T-helper 2 cell treated with Interferon-gamma antibody and Interleukin-4, amounts not matched to agents 5 μg/mL and 100 μg/mL, for 36 hours (primary cell): ENCODE measurements around the gene KCNN2.

Experiments used
- DNase-seq: peaks from one replicate; pipeline ENCODE4 v3.0.0; 2021; ENCODE audit warnings: low spot score
- H3K27ac Mint-ChIP-seq: one replicate; pipeline ENCODE4 v1.8.0; 2021; ENCODE audit warnings: mild to moderate bottlenecking, mixed read lengths
- H3K27me3 Mint-ChIP-seq: one replicate; pipeline ENCODE4 v1.8.0; 2021; ENCODE audit warnings: low read depth, mixed read lengths
- H3K36me3 Mint-ChIP-seq: one replicate; pipeline ENCODE4 v1.8.0; 2021; ENCODE audit warnings: low read depth, mixed read lengths
- H3K4me1 Mint-ChIP-seq: one replicate; pipeline ENCODE4 v1.8.0; 2021; ENCODE audit warnings: low read depth, mixed read lengths
- H3K4me3 Mint-ChIP-seq: one replicate; pipeline ENCODE4 v1.8.0; 2022; ENCODE audit warnings: mild to moderate bottlenecking, moderate library complexity, mixed read lengths
- H3K9me3 Mint-ChIP-seq: one replicate; pipeline ENCODE4 v1.8.0; 2021; ENCODE audit warnings: mixed read lengths

KCNN2 gene

DNA sequence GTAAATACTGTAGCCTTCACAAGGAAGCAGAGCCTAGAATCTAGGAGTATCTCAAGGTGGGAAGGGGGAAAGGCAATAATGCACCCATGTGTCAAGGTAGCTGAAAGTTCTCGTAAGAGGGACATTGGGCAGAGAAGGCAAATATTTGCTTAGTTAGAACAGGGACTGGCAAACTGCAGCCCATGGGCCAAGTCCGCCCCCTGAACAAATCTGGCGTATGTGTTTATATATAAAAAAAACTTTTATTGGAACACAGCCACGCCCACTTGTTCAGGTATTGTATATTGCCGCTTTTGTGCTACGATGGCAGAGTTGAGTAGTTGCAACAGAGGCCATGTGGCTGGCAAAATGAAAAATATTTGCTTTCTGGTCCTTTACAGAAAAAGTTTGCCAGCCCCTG, 16.1 kb downstream of the KCNN2 start:
- Mint-ChIP-seq H3K4me3 (no peak overlapping the region), H3K9me3 (no peaks in the 10 kb centered on the region), H3K36me3 (no peaks in the 10 kb centered on the region), H3K27ac (no peak overlapping the region), H3K4me1 (no peaks in the 10 kb centered on the region), H3K27me3 (no peaks in the 10 kb centered on the region)
- no peak for DNase-seq

DNA sequence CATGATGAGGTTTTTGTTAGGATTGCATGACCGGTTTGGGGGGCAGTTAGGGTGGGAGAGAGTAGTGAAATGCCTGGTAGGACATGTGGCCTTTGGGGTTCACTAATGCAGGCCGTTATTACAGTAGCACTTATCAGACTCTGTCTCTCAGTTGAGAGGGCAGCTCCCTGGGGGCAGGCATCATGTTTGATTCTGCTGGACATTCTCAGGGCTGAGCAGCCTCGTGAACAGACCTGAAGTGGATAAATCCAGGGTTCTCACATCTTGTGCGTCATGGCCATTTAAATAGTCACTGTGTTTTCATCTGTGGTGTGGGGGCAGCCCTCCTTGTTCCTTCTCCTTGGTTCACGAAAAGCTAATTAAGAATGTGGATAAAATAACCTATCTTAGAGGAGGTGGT, 18.9 kb downstream of the KCNN2 start:
- H3K27ac Mint-ChIP-seq: no peak overlapping the region
- no peaks in the 10 kb centered on the region for H3K4me1 Mint-ChIP-seq
- H3K4me3 Mint-ChIP-seq: no peak overlapping the region
- no peaks in the 10 kb centered on the region for H3K9me3 Mint-ChIP-seq
- no peak for DNase-seq
- no peaks in the 10 kb centered on the region for H3K27me3 Mint-ChIP-seq
- H3K36me3 Mint-ChIP-seq: no peaks in the 10 kb centered on the region

DNA sequence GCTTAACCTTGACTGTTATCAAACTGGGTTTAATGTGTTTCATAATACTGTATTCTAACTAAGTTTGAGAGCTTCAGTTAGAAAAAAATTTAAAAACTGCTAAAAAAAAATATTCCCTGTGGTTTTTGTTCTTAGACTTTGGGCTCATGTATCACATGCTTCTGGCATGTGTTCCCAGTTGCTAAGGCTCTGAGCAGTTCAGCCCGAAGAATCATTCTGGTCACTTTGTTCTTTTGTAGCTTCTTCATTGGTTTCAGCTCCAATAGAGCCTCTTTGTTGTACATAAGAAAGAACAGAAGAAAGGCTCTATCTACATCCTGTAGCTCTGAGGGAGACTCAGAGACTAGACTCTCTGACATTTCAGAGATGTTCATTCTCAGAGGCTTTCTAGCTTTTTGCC, 25.6 kb downstream of the KCNN2 start:
- no peak for DNase-seq
- Mint-ChIP-seq H3K9me3 (no peaks in the 10 kb centered on the region), H3K4me3 (no peak overlapping the region)

DNA sequence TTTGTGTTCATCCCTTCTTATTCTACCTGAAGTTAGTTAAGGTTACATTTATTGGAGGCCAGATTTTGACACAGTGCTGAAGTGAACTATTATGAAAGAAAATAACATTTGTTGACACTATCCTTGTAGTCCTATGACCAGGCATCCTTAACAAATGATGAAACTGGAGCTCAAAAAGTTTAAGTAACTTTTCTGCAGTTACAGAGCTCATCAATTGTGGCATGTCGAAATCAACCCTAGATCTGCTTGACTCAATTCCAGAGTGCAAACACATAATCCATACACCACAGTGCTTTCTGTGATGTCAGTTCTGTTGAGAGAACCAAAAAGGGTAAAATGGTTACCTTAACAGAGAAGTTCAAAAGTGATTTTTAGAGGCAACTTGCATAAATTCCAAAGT, 28.6 kb downstream of the KCNN2 start:
- Mint-ChIP-seq H3K27me3 (no peaks in the 10 kb centered on the region), H3K9me3 (no peaks in the 10 kb centered on the region), H3K4me3 (no peak overlapping the region), H3K4me1 (no peaks in the 10 kb centered on the region), H3K27ac (no peak overlapping the region), H3K36me3 (no peaks in the 10 kb centered on the region)
- DNase-seq: no peak

More for the DNA sequence above, 25.6 kb downstream of the KCNN2 start:
- no peaks in the 10 kb centered on the region for H3K36me3 Mint-ChIP-seq
- H3K4me1 Mint-ChIP-seq: no peaks in the 10 kb centered on the region
- H3K27me3 Mint-ChIP-seq: no peaks in the 10 kb centered on the region
- H3K27ac Mint-ChIP-seq: no peak overlapping the region

DNA sequence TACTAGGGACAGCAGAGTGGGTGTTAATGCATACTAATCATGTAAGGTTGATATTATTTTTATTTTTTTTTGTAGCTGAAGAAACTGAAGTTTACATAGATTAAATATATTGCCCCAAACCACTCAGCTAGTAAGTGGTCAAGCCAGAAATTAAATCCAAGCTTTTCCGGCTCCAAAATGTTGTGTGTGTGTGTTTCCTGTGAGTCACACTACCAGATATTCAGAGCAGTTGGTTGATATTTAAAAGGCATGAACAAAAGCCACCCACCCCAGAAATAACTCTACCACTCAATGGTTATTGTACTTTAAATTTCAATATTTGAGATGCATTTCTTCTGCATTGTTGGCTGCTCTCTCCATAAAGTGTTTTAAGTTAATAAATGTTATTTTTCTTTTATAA, 29.5 kb downstream of the KCNN2 start:
- Mint-ChIP-seq H3K27ac (no peak overlapping the region), H3K36me3 (no peaks in the 10 kb centered on the region), H3K4me1 (no peaks in the 10 kb centered on the region), H3K9me3 (no peaks in the 10 kb centered on the region), H3K27me3 (no peaks in the 10 kb centered on the region), H3K4me3 (no peak overlapping the region)
- DNase-seq: no peak

DNA sequence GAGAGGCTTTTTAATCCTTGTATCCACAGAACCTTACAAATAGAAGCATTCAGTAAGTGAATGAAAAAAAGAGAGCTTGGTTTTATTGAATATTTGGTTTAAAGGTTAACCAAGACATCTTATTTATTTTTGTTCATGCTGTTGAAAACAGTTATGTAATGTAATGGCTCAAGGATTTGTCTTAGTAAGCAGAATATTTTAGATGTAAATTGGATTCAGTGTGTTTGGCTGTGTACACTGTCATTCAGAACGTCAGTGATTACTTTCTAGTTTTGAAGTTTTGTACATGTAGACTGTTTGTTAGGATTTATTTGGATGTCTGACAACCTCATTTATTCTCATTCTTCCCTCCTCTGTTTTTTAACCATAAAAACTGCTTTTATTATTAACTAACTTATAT, 31.3 kb downstream of the KCNN2 start:
- H3K4me3 Mint-ChIP-seq: no peak overlapping the region
- no peak overlapping the region for H3K27ac Mint-ChIP-seq
- no peaks in the 10 kb centered on the region for H3K9me3 Mint-ChIP-seq
- no peak for DNase-seq
- H3K36me3 Mint-ChIP-seq: no peaks in the 10 kb centered on the region
- no peaks in the 10 kb centered on the region for H3K27me3 Mint-ChIP-seq
- no peaks in the 10 kb centered on the region for H3K4me1 Mint-ChIP-seq

DNA sequence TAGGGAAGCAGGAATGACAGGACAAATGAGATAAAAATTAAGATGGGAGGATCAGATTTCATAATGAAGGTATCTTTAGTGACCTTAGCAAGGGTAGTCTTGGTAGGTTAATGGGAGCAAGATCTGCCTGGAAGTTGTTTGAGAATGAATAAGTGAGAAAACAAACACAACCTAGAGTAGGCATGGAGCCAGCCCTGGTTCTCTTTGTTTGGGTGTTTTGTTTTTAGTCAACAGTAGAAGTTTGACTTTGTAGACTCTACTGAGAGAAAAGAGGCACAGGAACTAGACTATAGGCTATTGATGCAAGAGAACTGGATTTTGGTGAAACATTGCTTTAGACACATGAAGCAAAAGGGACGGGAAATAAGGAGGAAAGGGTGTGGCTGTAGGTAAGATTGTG, 40.3 kb downstream of the KCNN2 start:
- Mint-ChIP-seq H3K9me3 (no peaks in the 10 kb centered on the region), H3K36me3 (no peaks in the 10 kb centered on the region), H3K27me3 (no peaks in the 10 kb centered on the region), H3K4me1 (no peaks in the 10 kb centered on the region), H3K4me3 (no peak overlapping the region), H3K27ac (no peak overlapping the region)
- DNase-seq: no peak

DNA sequence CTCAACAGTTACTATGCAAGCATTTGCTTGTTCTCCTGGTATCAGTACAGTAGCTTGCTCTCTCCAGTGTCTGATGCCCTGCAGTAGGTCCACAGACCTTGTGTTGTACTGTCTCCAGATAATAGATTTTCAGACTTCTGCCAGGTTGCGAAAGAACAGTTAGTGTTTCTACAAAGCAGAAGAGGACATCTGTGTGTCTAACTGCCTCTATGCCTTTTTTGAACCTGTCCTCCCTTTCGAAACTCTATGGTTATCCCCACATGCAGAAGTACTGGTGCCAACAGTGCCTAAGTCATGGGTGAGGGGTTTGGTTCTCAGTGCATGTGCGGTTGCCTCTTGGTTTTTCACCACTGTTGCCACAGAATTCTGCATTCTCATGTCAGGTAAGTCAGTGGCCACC, 45.9 kb downstream of the KCNN2 start:
- Mint-ChIP-seq H3K27ac (no peak overlapping the region), H3K4me3 (no peak overlapping the region), H3K9me3 (no peaks in the 10 kb centered on the region), H3K36me3 (no peaks in the 10 kb centered on the region), H3K27me3 (no peaks in the 10 kb centered on the region), H3K4me1 (no peaks in the 10 kb centered on the region)
- DNase-seq: no peak

DNA sequence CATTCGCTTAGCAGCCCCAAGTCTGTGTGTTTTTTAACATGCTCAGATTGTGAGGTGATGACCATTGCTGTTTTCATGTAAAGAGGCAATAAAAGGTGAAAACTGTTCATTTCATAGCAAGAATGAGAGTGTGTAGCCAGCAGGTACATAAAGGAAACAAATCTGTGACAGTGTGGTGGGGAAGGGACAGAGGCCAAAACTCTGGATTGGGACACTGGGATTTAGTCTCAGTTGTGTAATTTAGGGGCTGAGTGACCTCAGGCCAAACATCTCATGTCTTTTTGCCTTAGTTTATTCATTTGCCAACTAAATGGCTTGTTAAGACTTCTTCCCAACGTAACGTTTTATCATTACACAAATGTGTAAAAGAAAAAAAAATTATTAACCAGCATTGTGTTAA, 47.0 kb downstream of the KCNN2 start:
- Mint-ChIP-seq H3K9me3 (no peaks in the 10 kb centered on the region), H3K27ac (no peak overlapping the region), H3K36me3 (no peaks in the 10 kb centered on the region), H3K27me3 (no peaks in the 10 kb centered on the region), H3K4me1 (no peaks in the 10 kb centered on the region), H3K4me3 (no peak overlapping the region)
- DNase-seq: no peak

DNA sequence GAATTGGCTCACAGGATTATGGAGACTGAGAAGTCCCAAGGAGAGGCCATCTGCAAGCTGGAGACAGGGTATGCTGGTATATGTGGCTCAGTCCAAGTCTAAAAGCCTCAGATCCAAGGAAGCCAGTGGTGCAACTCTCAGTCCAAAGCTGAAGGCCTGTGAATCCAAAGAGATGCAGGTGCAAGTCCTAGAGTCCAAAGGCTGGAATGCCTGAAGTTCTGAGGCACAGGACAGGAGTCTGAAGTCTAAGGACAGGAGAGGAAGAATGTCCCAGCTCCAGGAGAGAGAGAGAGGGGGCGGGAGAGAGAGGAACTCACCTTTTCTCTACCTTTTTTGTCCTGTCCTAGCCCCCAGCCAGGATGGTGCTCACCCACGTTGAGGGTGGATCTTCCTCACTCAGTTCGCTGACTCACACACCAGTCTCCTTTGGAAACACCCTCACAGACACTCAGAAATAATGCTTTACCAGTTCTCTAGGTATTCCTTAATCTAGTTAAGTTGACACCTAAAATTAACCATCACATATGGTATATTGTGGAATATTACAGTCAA, 49.6 kb downstream of the KCNN2 start:
- no peaks in the 10 kb centered on the region for H3K9me3 Mint-ChIP-seq
- no peaks in the 10 kb centered on the region for H3K27me3 Mint-ChIP-seq
- H3K4me1 Mint-ChIP-seq: no peaks in the 10 kb centered on the region
- H3K4me3 Mint-ChIP-seq: no peak overlapping the region
- DNase-seq: no peak
- H3K27ac Mint-ChIP-seq: no peak overlapping the region
- no peaks in the 10 kb centered on the region for H3K36me3 Mint-ChIP-seq

DNA sequence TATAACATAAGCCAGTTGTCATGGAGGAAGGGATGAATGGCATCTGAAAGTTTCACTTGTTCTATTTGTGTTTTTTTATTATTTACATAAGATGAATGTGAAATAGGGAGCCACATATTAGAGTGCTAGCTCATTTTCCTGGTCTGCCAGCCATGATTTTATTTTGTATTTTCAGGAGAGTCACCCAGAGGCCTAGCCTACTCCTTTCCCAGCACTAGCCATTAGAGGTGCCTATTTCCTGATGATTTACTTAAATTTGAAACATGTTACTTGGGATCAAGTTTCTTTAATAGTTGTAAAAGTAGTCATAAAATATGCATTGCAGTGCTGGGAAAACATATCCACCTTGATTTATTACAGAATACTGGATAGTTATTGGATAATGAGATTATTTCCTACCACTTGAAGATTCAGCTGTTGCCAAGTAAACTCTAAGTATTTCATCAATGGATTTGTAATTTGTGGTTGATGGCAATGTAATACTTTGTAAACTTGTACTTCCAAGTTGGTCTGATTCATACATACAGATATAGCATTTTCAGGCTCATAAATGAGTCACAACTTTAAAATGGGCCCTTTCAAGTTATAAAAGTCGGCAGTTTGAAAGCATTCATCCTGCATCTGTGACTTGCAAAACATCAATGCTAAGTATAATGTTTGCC, 50.8 kb downstream of the KCNN2 start:
- no peak for DNase-seq
- no peaks in the 10 kb centered on the region for H3K4me1 Mint-ChIP-seq

DNA sequence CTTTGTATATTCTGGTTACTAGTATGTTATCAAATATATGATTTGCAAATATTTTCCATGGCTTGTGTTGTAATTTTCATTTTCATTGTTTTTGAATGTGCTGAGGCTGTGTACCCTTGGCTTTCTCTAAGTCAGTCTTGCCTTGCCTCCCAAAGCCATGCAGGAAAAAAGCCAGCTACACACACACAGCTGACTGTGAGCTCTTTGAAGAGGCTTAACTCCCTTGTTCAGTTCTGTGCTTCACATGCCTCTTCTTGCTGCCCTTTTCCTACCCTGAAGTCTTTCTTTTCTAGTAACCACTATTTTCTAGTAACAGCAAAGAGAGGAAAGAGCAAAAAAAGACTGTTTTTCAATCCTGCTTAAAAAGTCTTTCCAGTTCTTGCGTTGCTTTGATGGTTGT, 53.9 kb downstream of the KCNN2 start:
- no peak overlapping the region for H3K4me3 Mint-ChIP-seq
- H3K27me3 Mint-ChIP-seq: no peaks in the 10 kb centered on the region
- H3K4me1 Mint-ChIP-seq: no peaks in the 10 kb centered on the region
- H3K27ac Mint-ChIP-seq: no peak overlapping the region
- H3K36me3 Mint-ChIP-seq: no peaks in the 10 kb centered on the region
- DNase-seq: no peak
- no peaks in the 10 kb centered on the region for H3K9me3 Mint-ChIP-seq

More for the DNA sequence above, 50.8 kb downstream of the KCNN2 start:
- Mint-ChIP-seq H3K9me3 (no peaks in the 10 kb centered on the region), H3K27me3 (no peaks in the 10 kb centered on the region), H3K4me3 (no peak overlapping the region), H3K27ac (no peak overlapping the region), H3K36me3 (no peaks in the 10 kb centered on the region)

DNA sequence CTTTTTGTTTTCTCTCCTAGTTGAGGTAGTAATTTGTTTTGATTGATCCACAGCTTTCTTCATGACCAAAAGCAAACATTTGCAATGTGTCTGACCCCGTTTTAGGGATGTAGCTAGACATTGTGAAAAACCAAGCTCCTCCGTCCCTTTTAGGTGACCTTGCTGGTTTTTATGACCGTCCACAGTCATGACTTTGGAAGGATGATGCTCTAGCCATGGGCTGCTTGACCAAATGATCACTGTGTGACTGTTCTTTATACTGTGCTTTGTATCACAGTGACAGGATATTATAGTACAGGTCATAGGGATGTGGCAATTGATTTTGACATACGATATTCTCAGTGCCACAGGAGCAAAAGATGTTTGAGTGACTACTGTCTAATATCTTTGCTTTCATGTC, 54.4 kb downstream of the KCNN2 start:
- H3K4me3 Mint-ChIP-seq: no peak overlapping the region
- H3K27ac Mint-ChIP-seq: no peak overlapping the region
- H3K9me3 Mint-ChIP-seq: no peaks in the 10 kb centered on the region
- no peak for DNase-seq
- H3K36me3 Mint-ChIP-seq: no peaks in the 10 kb centered on the region
- no peaks in the 10 kb centered on the region for H3K27me3 Mint-ChIP-seq
- H3K4me1 Mint-ChIP-seq: no peaks in the 10 kb centered on the region

DNA sequence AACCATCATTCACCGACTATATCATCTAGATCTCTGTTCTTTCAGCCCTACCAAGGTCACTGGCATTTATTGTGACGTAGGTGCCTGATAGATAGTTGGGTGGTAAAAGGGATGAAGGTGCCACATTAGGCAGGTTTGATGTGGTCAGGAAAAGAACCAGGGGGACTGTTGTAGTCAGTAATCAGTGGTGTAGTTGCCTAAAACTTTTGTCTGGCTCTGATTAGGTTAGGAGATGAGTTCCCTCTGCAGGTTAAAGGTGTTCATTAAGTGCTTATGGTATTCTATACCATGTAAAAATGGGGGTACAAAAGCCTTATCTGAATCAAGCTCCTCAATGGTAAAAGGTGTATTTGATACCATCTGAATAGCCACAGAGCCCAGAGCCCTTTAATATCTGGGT, 55.6 kb downstream of the KCNN2 start:
- no peak overlapping the region for H3K4me3 Mint-ChIP-seq

More for the DNA sequence above, 55.6 kb downstream of the KCNN2 start:
- no peaks in the 10 kb centered on the region for H3K4me1 Mint-ChIP-seq
- DNase-seq: no peak
- no peaks in the 10 kb centered on the region for H3K9me3 Mint-ChIP-seq
- H3K36me3 Mint-ChIP-seq: no peaks in the 10 kb centered on the region
- H3K27me3 Mint-ChIP-seq: no peaks in the 10 kb centered on the region
- H3K27ac Mint-ChIP-seq: no peak overlapping the region
